Measurements from ENCODE around the gene ZC3H14. TPM values are rescaled to one million over a fixed set of nuclear protein-coding genes. Genes with fewer than 3 reads are reported as not detected.

The ZC3H14 gene
- total RNA-seq, 4 donors from 2014 or later = 34.0 to 49.5 (median 42.4) TPM

GRCh38 chr14:88597601-88598000 is 34.8 kb downstream of the ZC3H14 start:
- in situ Hi-C loops (cut with MboI; ENCODE audit: low sequenced_read_pairs in 4 of 4) (no loop called here), intact Hi-C loops (cut with DNase I; ENCODE audit: low total_unique reads) (no loop called here)
- TF ChIP-seq, protein P1, sequence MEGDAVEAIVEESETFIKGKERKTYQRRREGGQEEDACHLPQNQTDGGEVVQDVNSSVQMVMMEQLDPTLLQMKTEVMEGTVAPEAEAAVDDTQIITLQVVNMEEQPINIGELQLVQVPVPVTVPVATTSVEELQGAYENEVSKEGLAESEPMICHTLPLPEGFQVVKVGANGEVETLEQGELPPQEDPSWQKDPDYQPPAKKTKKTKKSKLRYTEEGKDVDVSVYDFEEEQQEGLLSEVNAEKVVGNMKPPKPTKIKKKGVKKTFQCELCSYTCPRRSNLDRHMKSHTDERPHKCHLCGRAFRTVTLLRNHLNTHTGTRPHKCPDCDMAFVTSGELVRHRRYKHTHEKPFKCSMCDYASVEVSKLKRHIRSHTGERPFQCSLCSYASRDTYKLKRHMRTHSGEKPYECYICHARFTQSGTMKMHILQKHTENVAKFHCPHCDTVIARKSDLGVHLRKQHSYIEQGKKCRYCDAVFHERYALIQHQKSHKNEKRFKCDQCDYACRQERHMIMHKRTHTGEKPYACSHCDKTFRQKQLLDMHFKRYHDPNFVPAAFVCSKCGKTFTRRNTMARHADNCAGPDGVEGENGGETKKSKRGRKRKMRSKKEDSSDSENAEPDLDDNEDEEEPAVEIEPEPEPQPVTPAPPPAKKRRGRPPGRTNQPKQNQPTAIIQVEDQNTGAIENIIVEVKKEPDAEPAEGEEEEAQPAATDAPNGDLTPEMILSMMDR (IDR thresholded peaks at IDR 0.05 in 4 of 5, conservative IDR thresholded peaks at IDR 0.05 in 1 of 5) = no peak
- no peak for TF ChIP-seq POLR2A (IDR thresholded peaks at IDR 0.05)
- Histone ChIP-seq H3K9me3 (no peaks in the 10 kb centered on the region), H3K27ac (no peak overlapping the region), H3K36me3 (peaks cover 3 to 62% of the 10 kb centered on the region in 2 donors), H3K27me3 (no peaks in the 10 kb centered on the region), H3K4me3 (no peak overlapping the region), H3K4me1 (no peaks in the 10 kb centered on the region)
- ATAC-seq (no peak), DNase-seq (no peak)

GRCh38 chr14:88598097-88598675 is 35.3 kb downstream of the ZC3H14 start:
- Histone ChIP-seq H3K36me3 (peaks cover 3 to 68% of the 10 kb centered on the region in 2 donors), H3K27me3 (no peaks in the 10 kb centered on the region), H3K4me1 (no peaks in the 10 kb centered on the region), H3K9me3 (no peaks in the 10 kb centered on the region), H3K4me3 (no peak overlapping the region), H3K27ac (no peak overlapping the region)
- no peak for TF ChIP-seq POLR2A (IDR thresholded peaks at IDR 0.05)
- TF ChIP-seq, protein P1 (IDR thresholded peaks at IDR 0.05 in 4 of 5, conservative IDR thresholded peaks at IDR 0.05 in 1 of 5) = no peak
- intact Hi-C loops (cut with DNase I; ENCODE audit: low total_unique reads) (no loop called here), in situ Hi-C loops (cut with MboI; ENCODE audit: low sequenced_read_pairs in 4 of 4) (no loop called here)
- no peak for DNase-seq
- no peak for ATAC-seq

DNA sequence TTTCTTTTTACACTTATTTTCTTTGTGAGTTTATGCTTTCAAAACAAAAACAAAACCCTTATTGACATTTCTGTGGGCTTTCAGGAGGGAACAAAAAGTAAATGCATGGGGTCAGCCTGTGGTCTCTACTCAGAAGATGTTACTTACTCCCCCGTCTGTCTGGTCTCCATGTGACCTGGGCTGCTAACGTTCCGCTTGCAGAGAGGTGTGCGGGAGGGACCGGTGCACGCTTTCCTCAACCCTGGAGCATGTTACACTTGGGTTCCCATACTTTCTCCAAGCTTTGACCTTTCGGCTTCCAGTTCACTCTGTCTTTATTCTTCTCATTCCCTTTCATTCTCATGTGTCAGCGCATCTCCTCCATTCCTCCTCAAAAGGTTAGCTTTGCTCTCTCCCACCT is 36.5 kb downstream of the ZC3H14 start:
- TF ChIP-seq POLR2A (IDR thresholded peaks at IDR 0.05) = no peak
- TF ChIP-seq, protein P1 (IDR thresholded peaks at IDR 0.05 in 4 of 5, conservative IDR thresholded peaks at IDR 0.05 in 1 of 5) = no peak
- in situ Hi-C loops (cut with MboI; ENCODE audit: low sequenced_read_pairs in 4 of 4) = no loop called here
- Histone ChIP-seq H3K36me3 (peaks cover 3 to 79% of the 10 kb centered on the region in 2 donors), H3K4me1 (no peaks in the 10 kb centered on the region), H3K27ac (no peak overlapping the region), H3K4me3 (no peak overlapping the region), H3K9me3 (no peaks in the 10 kb centered on the region), H3K27me3 (no peaks in the 10 kb centered on the region)
- intact Hi-C loops (cut with DNase I; ENCODE audit: low total_unique reads) = no loop called here
- DNase-seq (no peak), ATAC-seq (no peak)

DNA sequence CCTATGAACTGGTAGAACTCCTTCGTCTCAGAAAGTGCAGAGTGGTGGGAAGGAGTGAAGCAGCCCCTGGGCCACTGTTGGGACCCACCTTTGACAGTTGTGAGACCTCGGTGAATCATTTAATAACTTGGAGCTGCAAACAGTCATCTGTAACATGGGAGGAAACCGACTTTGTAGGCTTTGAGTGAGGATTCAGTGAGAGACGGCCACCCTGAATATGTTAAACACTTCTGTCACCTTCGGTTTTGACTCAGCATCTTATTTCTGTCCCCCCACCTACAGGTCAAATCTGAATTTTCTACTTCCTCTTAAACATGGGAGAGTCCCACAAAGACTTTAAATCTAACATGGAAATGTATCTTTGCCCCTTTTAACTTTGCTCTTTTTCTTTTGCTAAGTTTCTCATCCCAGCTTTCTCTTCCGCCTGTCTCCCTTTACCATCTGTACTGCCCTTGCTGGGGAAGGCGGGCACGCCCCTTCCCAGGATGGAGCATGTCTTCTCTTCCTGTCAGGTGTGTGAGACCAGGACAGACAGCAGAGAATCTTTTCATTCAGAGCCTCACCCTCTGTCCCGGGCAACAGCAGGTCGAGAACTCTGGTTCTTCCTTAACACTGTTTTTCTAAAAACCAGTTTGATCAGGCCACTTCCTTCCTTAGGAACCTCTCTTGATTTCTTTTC is 37.1 kb downstream of the ZC3H14 start:
- H3K4me1 ChIP-seq = no peaks in the 10 kb centered on the region
- peaks cover 3 to 81% of the 10 kb centered on the region in 2 donors for H3K36me3 ChIP-seq
- in situ Hi-C loops (cut with MboI; ENCODE audit: low sequenced_read_pairs in 4 of 4) = no loop called here
- no peak overlapping the region for H3K4me3 ChIP-seq
- H3K27me3 ChIP-seq = no peaks in the 10 kb centered on the region
- DNase-seq (no peak), ATAC-seq (no peak)
- H3K27ac ChIP-seq = no peak overlapping the region
- TF ChIP-seq, protein P1 (IDR thresholded peaks at IDR 0.05 in 4 of 5, conservative IDR thresholded peaks at IDR 0.05 in 1 of 5) = no peak
- no peak for TF ChIP-seq POLR2A (IDR thresholded peaks at IDR 0.05)
- H3K9me3 ChIP-seq = no peaks in the 10 kb centered on the region
- intact Hi-C loops (cut with DNase I; ENCODE audit: low total_unique reads) = no loop called here
